ENCODE data around the gene SGF29.
"Not testable (repeated sequence)": the region's sequence is repeated elsewhere in the genome, so short reads cannot be mapped to it uniquely, and the experiment has no call there.

Gene SGF29

DNA sequence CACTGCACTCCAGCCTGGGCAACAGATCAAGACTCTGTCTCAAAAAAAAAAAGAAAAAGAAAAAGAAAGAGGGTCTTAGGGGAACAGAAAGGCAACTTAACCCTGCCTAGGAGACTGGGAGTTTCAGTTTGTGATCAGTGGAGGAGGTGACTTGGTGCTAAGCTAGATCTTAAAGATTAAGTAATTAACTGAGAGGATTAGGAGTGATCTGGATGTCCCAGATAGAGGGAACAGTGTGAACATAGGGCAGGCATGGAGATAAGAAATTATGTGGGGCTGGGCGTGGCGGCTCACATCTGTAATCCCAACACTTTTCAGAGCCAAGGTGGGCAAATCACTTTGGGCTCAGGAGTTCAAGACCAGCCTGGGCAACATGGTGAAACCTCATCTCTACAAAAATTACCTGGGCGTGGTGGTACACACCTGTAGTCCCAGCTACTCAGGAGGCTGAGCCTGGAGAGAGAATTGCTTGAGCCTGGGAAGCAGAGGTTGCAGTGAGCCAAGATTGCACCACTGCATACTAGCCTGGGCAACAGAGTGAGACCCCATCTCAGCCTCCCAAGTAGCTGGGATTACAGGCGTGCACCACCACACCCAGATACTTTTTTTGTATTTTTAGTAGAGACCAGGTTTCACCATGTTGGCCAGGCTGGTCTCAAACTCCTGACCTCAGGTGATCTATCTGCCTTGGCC lies 12.7 kb downstream of the SGF29 start:
- DNase-seq (ENCODE audit: low spot score) = not testable (repeated sequence)

DNA sequence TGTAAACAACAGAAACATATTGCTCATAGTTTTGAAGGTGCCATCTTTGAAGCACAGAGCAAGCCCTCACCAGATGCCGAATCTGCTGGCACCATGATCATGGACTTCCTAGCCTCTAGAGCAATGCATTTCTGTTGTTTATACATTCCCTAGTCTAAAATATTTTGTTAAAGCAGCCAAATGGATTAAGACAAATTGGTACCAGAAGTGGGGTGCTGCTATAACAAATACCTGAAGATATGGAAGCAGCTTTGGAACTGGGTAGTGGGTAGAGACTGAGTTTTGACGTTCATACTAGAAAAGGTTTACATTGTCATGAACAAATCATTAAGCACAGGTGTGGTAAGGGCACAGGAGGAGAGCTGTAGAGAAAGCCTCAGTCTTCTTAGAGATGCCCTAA lies 13.6 kb downstream of the SGF29 start:
- no peak for DNase-seq (ENCODE audit: low spot score)

DNA sequence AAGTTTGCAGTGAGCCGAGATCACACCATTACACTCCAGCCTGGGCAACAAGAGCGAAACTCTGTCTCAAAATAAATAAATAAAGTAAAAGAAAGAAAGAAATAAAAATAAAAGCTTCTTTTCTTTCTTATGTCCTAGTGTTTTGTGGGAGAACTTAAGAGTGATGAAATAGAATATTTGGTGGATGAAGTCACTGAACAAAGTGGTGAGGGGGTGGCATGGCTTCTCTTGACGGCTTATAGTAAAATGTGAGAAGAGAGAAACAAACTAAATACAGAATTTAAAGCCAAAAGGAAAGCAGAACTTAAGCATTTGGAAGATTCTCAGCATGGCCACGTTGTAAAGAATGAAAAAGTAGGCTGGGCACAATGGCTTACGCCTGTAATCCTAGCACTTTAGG lies 15.3 kb downstream of the SGF29 start:
- DNase-seq (ENCODE audit: low spot score) = no peak

DNA sequence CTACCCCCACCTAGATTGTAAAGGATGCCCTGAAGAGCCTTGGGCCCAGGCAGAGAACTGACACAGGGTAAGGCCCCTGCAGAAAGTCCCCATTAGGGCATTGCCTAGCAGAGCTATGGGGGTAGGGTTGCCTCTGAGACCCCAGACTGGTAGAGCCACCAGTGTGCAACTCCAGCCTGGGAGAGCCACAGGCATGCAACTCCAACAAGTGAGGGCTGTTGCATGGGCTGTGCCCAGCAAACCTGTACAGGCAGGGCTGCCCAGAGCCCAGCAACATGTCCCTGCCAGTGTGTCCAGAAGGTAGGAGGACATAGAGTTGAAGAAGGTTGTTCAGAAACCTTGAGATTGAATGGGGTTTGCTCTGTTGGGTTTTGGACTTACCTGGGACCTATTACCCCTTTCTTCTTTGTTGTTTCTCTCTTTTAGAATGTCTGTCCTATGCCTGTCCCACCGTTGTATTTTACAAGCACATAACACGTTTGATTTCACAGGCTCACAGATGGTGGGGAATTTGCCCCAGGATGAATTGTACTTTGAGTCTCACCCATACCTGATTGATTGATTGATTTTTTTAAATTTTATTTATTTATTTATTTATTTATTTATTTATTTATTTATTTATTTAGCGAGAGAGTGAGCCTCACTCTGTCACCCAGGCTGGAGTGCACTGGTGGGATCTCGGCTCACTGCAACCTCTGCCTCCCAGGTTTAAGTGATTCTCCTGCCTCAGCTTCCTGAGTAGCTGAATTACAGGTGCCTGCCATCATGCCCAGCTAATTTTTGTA lies 16.4 kb downstream of the SGF29 start:
- no peak for DNase-seq (ENCODE audit: low spot score)

DNA sequence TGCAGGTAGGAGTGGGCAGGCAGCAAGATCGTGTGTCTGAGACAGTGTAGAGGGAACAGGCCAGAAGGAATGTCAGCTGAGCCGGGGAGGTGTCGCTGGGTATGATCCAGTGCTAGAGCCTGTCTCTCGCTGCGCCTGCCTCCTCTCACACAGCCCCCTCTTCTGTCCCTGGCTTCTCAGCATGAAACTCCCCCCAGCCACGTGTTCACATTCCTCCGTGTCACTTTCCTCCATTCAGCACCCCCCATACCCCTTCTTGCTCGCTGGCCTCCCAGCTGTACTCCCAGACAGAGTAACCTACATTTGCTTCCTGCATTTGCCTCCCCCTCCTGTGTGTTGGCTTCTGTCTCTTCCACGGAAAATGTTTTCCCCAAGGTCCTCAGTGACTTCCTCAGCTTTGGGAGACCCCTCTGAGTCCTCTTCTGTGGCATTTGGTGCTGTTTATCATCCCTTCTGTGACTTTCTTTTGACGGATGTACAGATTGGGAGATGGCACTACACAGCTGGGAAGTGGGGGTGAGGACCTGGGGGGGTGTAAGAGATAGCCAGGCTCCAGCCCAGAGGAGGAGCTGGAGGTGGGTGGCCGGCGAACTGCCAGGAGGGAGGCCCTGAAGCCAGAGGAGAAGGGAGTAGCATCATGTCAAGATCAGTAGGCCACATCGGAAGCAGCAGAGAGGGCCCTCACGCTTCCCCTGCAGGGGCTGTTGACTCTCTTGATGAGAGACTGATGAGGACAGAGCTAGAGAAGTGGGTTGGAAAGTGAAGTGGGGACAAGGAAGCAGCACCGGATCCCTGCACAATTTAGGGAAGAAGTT lies 19.2 kb downstream of the SGF29 start:
- DNase-seq (ENCODE audit: low spot score) = peak; percentile 36

DNA sequence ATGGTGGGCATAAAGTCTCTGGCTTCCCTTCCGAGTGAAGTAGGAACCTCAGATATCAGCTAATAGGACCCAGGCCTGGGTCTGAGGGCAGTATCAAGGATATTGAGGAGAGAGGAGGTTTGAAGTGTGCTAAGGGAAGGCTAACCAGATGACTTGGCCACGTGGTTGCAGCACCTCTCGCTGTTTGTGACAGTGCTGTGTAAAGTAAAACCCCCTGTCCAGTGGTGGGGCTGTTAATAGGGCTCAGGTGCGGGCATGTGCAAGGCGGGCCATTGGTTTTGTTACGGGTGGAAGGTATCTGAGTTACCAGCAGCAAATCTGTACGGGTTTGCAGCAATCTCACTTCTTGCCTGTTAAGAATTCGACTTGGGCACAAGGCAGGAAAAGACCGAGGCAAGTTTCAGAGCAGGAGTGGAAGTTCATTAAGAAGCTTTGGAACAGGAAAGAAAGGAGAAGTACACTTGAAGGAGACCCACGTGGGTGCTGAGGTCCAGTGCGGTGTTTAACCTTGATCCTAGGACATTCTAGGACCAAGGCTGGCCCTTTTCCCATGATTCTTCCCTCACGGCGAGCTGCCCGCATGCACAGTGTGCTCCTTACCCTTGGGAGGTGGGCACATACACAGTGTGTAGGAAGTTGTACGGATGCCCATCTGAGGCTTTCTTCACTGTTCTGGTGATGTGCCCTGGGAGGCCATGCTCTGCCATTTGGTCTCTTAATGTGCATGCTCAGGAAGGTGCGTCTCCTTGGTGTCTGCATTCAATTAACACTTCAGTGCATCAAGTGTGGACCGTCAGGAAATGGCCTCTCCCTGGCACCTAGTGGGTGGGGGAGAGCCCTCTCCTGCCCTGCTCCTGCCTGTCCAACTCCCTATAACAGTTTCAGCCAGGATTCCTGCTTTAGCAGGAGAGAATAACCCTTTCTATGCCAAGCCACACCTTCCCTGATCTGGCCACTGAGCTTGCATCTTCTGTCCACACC lies 20.3 kb downstream of the SGF29 start:
- no peak for DNase-seq (ENCODE audit: low spot score)

DNA sequence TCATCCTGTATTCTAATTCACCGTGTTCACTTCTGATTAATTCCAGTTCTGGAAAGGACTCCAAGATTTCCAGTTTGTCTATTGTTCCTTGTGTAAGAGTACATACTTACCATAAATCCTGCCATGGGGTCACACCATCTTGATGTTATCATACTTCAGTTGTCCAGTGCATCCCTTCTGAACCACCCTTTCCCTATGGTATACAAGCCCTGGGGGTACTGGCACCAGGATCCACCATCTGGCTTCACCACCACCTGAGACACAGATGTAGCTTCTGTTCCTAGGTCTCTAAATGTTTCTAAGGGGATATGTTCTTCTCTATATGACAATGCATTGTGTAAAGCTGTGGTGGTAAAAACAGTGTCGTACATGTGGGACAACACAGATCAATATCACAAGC lies 21.2 kb downstream of the SGF29 start:
- DNase-seq (ENCODE audit: low spot score) = no peak

DNA sequence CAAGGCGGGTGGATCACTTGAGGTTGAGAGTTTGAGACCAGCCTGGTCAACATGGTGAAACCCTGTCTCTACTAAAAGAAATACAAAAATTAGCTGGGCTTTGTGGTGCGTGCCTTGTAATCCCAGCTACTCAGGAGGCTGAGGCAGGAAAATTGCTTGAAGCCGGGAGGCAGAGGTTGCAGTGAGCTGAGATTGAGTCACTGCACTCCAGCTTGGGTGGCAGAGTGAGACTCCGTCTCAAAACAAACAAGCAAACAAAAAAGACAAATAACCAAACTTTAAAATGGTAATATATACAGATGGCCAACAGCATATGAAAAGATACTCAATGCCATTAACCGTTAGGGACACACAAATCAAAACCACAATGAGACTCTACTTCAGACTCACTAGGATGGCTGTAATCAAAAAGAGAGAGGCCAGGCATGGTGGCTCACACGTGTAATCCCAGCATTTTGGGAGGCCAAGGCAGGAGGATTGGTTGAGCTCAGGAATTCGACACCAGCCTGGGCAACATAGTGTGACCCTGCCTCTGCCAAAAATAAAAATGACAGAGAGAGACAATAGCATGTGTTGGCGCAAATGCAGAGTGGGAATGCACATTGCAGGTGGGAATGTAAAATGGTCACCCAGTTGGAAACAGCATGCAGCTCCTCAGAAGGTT lies 21.9 kb downstream of the SGF29 start:
- no peak for DNase-seq (ENCODE audit: low spot score)

DNA sequence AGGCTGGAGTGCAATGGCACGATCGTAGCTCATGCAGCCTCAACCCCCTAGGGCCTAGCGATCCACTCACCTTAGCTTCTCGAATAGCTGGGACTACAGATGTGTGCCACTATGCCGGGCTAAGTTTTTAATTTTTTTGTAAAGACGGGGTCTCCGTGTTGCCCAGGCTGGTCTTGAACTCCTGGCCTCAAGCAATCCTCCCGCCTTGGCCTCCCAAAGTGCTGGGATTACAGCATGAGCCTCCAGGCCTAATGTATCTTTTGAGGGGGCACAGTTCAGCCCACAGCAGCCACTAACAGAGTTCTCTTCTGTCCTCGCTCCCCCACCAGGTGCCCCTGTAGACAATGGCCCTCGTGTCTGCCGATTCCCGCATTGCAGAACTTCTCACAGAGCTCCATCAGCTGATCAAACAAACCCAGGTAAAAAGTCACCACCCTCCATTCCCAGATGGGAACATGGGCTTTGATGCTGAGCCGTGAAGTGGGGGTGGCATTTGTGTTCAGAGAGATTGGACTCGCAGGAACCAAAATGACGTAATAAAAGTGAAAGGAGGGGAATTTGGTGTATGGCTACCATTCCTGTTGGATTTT lies 27.1 kb downstream of the SGF29 start:
- no peak for DNase-seq (ENCODE audit: low spot score)

DNA sequence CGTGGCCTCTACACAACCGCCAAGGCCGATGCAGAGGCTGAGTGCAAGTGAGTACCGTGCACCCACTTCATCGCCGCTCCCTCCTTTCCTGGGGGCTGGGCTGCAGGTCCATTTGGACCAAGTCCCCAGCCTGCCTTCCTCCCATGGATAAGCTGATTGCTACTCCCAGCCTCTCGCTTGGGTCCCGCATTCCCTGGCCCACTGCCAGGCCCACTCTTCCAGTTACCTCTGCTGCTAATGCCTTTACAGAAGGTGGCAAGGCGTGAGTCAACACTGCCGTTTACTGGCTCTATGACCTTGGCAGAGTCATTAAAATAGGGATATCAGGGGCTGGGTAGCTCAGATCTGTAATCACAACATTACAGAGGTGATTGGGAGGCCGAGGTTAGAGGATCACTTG lies 32.0 kb downstream of the SGF29 start:
- DNase-seq (ENCODE audit: low spot score) = no peak

DNA sequence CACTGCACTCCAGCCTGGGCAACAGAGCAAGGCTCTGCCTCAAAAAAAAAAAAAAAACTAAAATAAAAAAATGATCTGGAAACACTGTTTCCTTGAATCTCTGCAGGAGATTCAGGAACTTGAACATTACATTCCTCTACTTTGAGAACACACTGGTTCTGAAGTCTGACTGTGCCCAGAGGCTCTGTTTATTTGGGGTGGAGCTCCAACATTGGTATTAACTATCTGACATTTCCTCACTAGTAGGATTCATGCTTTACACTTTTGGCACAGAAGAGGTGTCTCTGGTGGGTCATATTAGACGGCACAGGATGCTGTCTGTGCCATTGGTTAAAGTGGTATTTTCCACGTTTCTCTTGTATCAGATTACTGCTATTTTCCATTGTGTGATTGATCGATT lies 32.7 kb downstream of the SGF29 start:
- DNase-seq (ENCODE audit: low spot score) = no peak

DNA sequence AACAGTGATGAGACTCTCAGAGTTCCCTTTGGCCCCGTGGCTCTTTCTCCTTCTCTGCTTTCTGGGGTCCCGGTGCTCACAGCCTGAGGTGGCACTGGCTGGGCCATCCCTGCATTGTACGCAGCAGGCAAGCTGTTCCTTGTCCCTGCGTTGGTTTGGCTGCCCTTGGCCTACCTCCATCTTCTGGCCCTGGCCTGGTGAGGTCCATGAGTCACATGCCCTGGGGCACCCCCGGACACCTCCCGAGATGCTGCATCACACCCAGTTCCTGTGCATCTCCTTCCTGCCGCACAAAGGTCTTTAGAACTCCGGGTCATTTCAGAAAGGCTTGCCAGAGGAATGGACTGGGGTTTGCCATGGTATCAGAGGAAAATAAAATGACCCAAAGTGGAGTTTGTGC lies 33.7 kb downstream of the SGF29 start:
- DNase-seq (ENCODE audit: low spot score) = no peak

DNA sequence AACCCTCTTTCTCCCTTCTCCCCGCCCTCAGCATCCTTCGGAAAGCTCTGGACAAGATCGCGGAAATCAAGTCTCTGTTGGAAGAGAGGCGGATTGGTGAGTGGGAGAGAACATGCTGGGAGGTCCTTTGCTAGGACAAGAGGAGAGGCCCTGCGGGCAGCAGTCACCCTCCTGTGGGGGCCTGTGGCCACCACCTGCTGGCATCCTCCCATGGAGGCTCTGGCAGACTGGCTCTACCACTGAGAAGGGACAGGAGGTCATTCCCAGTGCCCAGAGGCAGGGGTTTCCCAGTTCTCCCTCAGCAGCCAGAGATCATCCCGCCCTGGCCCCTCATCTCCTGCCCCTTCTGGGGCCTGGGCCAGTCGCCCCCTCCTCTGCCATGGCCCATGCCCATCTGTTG lies 35.3 kb downstream of the SGF29 start:
- DNase-seq (ENCODE audit: low spot score) = no peak

DNA sequence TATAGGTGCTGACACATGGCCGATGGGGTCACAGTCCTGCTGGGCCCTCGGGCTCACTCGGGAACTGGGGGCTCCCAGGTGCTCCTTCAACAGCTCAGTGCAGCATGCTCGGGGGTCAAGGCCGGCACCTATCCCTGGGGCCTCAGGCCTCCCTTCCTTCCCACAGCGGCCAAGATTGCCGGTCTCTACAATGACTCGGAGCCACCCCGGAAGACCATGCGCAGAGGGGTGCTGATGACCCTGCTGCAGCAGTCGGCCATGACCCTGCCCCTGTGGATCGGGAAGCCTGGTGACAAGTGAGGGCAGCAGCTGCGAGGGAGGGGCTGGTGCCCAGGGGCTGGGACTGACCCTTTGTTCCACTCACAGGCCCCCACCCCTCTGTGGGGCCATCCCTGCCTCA lies 36.2 kb downstream of the SGF29 start:
- no peak for DNase-seq (ENCODE audit: low spot score)

DNA sequence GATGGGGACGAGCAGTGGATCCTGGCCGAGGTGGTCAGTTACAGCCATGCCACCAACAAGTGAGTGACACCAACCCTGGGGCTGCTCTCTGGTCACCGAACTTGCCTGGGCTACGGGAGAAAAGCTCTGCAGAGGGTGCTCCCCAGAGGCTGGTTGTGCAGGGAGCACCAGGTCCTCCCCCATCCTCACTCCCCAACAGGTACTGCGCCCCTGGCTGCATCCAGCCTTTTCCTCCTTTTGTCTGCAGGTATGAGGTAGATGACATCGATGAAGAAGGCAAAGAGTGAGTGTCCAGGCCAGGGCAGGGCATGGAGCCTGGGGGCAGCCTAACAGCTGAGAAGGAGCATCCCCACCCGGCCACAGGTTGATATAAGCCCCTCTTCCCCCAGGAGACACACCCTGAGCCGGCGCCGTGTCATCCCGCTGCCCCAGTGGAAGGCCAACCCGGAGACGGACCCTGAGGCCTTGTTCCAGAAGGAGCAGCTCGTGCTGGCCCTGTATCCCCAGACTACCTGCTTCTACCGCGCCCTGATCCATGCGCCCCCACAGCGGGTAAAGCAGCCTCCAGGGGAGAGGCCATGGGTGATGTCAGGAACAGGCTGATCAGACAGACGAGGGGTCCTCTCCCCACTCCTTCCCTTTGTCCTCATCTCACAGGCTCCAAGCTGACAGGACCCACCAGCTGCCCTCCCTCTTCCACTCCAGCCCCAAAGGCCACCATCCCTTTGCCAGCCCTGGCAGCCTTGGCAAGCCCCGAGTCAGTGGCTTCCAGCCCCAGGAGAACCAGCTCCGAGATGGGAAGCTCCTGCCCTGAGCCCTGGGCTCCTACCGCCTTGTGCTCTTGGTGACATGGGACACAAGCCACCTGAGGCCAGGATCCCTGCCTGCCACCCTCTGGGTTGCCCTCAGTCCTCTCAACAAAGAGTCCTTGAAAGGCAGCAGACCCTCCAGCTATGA lies 36.9 kb downstream of the SGF29 start:
- DNase-seq (ENCODE audit: low spot score) = no peak

DNA sequence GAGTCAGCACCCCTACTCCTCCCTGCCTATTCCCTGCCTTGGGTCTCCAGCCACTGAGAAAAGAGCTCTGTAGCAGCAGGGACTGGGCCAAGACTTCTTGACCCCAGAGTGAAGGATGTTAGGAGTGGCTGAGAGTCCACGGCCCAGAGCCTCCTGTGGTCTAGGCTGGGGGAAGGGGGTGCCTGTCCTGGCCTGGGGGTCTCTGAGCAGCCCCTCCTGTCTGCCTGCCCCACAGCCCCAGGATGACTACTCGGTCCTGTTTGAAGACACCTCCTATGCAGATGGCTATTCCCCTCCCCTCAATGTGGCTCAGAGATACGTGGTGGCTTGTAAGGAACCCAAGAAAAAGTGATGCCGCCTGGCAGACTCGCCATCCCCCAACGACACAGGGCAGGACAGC lies 37.6 kb downstream of the SGF29 start:
- no peak for DNase-seq (ENCODE audit: low spot score)

DNA sequence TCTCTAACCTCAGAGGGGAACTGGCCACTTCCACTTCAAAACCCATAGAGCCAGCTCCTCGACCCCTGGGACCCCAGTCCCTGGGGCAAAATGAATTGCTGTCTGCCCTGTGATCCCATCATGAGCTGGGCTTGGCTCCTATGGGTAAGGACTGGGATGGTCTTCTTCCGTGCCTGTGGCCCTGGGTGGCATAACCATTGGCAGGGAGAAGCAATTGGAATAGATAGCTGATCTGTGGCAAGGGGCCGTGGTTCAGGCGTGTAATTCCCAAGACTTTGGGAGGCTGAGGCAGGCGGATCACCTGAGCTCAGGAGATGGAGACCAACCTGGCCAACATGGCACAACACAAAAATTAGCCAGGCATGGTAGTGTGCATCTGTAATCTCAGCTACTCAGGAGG lies 38.8 kb downstream of the SGF29 start:
- no peak for DNase-seq (ENCODE audit: low spot score)

DNA sequence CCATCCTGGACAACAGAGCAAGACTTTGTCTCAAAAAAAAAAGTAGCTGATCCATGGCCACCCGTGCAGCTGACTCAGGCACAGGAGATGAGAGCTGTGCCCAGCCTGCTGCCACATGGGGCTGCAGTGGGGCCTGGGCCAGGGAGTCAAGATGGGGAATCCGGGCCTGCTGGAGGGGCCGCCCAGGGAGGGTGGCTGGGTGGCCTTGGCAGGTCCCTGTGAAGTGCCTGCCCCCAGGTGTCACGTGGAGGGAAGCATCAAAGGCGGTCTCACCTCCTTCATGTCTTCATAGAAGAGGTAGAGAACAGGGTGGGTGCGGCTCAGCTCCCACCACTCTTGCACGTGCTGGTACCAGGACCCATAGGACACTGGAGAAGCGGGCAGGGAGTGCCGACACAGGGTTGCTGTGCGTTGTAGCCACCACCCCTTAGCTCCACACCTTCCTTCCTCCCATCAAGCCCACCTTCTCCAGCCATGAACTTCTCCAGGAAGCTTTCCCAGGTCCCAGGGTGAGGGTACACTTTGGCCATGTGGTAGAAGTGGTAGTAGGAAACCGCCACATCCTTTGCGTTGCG lies 39.3 kb downstream of the SGF29 start:
- DNase-seq (ENCODE audit: low spot score) = no peak

DNA sequence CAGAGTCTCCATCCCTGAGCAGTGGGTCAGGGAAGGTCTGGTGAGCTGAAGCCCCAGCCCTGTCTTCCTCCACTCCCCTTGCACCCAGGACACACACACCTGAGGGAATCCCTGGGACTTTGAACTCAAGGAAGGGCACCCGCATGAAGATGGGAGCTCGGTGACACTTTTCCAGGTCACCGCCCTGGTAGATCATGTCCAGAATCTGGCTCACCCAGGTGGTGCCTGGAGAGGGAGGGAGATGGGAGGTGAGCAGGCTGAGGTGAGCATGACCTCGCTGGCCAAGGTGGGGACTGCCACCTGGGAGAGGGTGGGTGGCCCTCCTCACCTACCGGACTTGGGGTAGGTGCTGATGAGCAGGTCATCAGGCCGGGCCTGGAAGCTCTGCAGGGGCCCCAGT lies 41.7 kb downstream of the SGF29 start:
- DNase-seq (ENCODE audit: low spot score) = not testable (repeated sequence)
